ENCODE measurements around the gene F7. TPM values are rescaled to one million over a fixed set of nuclear protein-coding genes. Genes with fewer than 3 reads are reported as not detected.

F7 gene
- total RNA-seq, 1 donor from 2014 or later = 0.60 TPM

DNA sequence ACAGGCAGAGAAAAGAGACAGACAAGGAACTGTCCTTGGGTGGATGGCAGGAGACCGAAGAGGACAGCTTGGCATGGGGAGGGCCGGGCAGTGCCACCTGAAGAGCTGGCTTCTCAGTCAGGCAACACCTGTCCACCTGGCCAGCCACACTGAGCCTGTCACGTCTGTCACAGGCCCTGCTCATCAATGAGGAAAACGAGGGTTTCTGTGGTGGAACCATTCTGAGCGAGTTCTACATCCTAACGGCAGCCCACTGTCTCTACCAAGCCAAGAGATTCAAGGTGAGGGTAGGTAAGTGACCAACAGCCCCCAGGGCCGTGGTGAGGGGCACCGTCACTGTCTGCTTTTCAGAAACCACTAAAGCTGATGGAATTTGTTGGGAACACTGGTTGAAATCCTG is 41.6 kb downstream of the F7 start:
- H3K9me3 Mint-ChIP-seq (ENCODE audit: low read depth) = no peaks in the 10 kb centered on the region
- peaks cover 1% of the 10 kb centered on the region for H3K36me3 Mint-ChIP-seq (ENCODE audit: low read depth)
- no peak overlapping the region for H3K27ac Mint-ChIP-seq (ENCODE audit: unreplicated experiment)
- no peaks in the 10 kb centered on the region for H3K27me3 Mint-ChIP-seq (ENCODE audit: low read depth)
- TF ChIP-seq CTCF (IDR thresholded peaks at IDR 0.05) = no peak
- H3K4me3 Mint-ChIP-seq (ENCODE audit: unreplicated experiment) = no peak overlapping the region
- no peak for DNase-seq (ENCODE audit: low spot score)
- H3K4me1 Mint-ChIP-seq (ENCODE audit: low read depth) = peaks cover 2% of the 10 kb centered on the region

DNA sequence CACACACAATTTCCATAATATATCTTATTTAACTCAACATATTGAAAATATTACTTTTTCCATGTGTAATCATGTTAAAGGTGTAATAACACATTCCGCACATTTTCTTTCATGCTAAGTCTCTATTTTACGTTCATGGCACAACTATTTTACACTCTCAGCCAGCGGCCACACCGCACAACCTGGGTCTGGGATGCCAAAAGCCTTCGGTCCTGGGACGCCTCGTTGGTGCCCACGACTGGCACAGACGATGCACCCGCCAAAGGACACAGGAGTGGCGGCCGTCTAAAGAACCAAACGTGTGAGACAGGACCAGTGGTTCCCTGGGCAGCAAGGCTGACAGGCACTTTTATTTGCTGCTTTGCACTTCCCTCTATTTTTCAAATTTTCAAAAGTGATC is 42.8 kb downstream of the F7 start:
- Mint-ChIP-seq H3K27ac (ENCODE audit: unreplicated experiment) (no peak overlapping the region), H3K36me3 (ENCODE audit: low read depth) (peaks cover 1% of the 10 kb centered on the region), H3K27me3 (ENCODE audit: low read depth) (no peaks in the 10 kb centered on the region), H3K4me3 (ENCODE audit: unreplicated experiment) (no peak overlapping the region), H3K9me3 (ENCODE audit: low read depth) (no peaks in the 10 kb centered on the region), H3K4me1 (ENCODE audit: low read depth) (peaks cover 10% of the 10 kb centered on the region)
- TF ChIP-seq CTCF (IDR thresholded peaks at IDR 0.05) = no peak
- DNase-seq (ENCODE audit: low spot score) = no peak

DNA sequence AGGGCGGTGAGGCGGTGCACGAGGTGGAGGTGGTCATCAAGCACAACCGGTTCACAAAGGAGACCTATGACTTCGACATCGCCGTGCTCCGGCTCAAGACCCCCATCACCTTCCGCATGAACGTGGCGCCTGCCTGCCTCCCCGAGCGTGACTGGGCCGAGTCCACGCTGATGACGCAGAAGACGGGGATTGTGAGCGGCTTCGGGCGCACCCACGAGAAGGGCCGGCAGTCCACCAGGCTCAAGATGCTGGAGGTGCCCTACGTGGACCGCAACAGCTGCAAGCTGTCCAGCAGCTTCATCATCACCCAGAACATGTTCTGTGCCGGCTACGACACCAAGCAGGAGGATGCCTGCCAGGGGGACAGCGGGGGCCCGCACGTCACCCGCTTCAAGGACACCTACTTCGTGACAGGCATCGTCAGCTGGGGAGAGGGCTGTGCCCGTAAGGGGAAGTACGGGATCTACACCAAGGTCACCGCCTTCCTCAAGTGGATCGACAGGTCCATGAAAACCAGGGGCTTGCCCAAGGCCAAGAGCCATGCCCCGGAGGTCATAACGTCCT is 43.4 kb downstream of the F7 start:
- H3K4me1 Mint-ChIP-seq (ENCODE audit: low read depth) = peaks cover 14% of the 10 kb centered on the region
- no peak overlapping the region for H3K27ac Mint-ChIP-seq (ENCODE audit: unreplicated experiment)
- H3K4me3 Mint-ChIP-seq (ENCODE audit: unreplicated experiment) = no peak overlapping the region
- no peak for DNase-seq (ENCODE audit: low spot score)
- TF ChIP-seq CTCF (IDR thresholded peaks at IDR 0.05) = no peak
- no peaks in the 10 kb centered on the region for H3K27me3 Mint-ChIP-seq (ENCODE audit: low read depth)
- H3K36me3 Mint-ChIP-seq (ENCODE audit: low read depth) = peaks cover 1% of the 10 kb centered on the region
- H3K9me3 Mint-ChIP-seq (ENCODE audit: low read depth) = no peaks in the 10 kb centered on the region

GRCh38 chr13:113149711-113150549 is 44.3 kb downstream of the F7 start:
- Mint-ChIP-seq H3K4me1 (ENCODE audit: low read depth) (peaks cover 14% of the 10 kb centered on the region), H3K9me3 (ENCODE audit: low read depth) (no peaks in the 10 kb centered on the region), H3K4me3 (ENCODE audit: unreplicated experiment) (no peak overlapping the region), H3K27ac (ENCODE audit: unreplicated experiment) (no peak overlapping the region), H3K36me3 (ENCODE audit: low read depth) (peaks cover 1% of the 10 kb centered on the region), H3K27me3 (ENCODE audit: low read depth) (no peaks in the 10 kb centered on the region)
- TF ChIP-seq CTCF (IDR thresholded peaks at IDR 0.05) = no peak
- DNase-seq (ENCODE audit: low spot score) = no peak

DNA sequence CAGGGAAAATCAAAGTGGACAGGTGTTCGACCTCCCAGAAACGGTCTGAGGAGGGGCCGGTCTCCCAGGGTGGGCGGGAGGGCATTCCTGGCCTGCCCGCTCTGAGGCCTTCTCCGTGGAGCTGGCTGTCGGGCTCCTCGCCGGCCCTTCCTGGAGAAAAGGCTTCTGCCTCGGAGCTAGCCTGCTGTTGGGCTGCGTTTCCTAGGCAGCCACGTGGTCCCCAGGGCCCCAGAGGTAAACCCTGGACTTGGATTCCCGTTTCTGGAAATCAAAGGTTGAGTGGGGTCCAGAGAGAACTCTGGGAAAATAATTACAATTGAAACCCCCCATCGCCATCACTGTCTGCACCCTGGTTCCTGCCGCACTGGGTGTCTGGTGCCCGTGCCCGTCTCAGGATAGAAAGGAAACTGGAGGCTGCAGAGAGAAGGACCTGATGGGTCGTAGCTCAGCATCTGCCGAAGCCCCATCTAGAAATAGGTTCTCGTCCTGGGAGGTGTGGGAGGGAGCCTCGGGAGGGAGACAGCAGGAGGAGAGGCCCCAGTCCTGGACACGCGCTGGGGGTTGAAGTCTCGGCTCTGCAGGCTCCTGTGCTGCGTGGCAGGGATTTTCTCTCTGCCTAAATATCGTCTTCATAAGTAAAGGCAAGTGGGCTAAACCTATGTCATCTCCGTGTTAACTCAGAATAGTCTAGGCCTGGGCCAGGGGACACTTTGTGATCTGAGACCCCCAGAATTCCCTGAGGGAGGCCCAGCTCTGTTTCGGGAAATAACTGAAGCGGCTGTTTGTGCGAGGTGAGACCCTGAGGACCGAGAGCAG is 45.2 kb downstream of the F7 start:
- Mint-ChIP-seq H3K27me3 (ENCODE audit: low read depth) (no peaks in the 10 kb centered on the region), H3K4me1 (ENCODE audit: low read depth) (peaks cover 14% of the 10 kb centered on the region), H3K36me3 (ENCODE audit: low read depth) (peaks cover 1% of the 10 kb centered on the region), H3K4me3 (ENCODE audit: unreplicated experiment) (no peak overlapping the region), H3K27ac (ENCODE audit: unreplicated experiment) (no peak overlapping the region), H3K9me3 (ENCODE audit: low read depth) (no peaks in the 10 kb centered on the region)
- no peak for DNase-seq (ENCODE audit: low spot score)
- TF ChIP-seq CTCF (IDR thresholded peaks at IDR 0.05) = no peak
